ENCODE data around the gene MFSD2B.
"Not testable (repeated sequence)": the region's sequence is repeated elsewhere in the genome, so short reads cannot be mapped to it uniquely, and the experiment has no call there.

MFSD2B gene, protein sequence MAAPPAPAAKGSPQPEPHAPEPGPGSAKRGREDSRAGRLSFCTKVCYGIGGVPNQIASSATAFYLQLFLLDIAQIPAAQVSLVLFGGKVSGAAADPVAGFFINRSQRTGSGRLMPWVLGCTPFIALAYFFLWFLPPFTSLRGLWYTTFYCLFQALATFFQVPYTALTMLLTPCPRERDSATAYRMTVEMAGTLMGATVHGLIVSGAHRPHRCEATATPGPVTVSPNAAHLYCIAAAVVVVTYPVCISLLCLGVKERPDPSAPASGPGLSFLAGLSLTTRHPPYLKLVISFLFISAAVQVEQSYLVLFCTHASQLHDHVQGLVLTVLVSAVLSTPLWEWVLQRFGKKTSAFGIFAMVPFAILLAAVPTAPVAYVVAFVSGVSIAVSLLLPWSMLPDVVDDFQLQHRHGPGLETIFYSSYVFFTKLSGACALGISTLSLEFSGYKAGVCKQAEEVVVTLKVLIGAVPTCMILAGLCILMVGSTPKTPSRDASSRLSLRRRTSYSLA

DNA sequence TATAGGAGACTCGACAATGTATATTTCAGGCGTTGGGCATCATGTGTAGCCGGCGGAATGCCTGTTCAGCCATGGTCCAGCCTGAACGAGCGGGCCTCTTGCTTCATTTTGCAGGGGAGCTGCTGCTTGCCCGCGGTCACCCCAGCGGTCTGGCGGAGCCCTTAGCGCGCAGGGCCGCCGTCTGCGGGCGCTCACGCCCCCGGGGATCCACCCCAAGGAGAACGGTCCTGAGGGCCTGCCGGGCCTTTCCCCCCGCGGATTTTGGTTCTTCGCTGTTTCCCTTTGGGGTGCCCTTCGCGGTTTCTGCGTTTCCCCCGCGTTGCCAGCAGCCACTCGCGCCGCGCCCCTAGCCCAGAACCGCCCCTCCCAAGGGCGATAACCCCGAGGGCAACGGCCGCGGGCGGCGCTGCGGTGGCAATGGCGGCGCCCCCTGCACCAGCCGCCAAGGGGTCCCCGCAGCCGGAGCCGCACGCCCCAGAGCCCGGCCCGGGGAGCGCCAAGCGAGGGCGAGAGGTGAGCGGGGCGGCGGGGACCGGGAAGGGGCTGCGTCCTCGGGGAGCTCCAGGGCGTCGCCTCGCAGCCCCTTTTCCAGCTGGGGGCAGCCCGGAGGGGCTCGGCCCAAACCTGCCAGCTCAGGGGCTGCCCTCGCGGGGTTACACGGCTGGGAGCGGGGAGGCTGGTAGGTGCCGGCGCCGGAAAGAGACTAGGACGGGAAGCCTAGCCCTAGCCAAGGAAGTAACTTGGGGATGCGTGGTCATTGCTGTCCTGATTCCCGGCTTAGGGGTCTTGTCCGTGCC, at the start of gene MFSD2B:
Gene MFSD2B (plus strand): TSS at position 406 of the 797 bp plus-strand sequence. CDS start 12 bp downstream, at position 418.
- no peak for DNase-seq (ENCODE audit: low read depth)

DNA sequence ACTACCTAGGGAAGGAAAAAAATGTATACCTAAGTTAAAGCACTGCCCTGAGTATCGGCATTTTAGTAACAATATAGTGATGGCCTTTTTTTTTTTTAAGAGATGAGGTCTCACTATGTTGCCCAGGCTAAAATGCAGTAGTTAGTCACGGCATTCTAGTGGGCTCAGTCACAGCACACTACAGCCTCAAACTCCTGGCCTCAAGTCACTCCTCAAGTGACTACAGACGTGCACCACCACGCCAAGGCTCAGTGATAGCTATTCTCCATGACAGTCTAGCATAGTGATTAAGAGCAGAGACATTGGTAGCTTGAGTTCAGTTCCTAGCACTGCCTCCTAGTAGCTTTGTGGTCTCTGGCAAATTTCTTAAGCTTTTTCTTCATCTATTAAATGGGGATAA, 42.0 kb upstream of the MFSD2B start:
- no peak for DNase-seq (ENCODE audit: low read depth)

DNA sequence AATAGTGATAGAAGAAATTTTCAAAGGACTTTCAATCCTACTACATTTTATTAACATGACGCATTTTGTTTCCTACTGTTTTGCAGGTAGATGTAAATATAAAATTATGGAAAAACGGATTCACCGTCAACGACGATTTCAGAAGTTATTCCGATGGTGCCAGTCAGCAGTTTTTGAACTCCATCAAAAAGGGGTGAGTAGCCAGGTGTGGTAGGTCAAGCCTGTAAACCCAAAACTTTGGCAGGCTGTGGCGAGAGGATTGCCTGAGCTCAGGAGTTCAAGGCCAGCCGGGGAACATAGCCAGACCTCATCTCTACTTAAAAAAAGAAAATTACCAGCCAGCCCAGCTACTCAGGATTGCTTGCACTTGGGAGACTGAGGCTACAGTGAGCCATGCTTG, 33.0 kb upstream of the MFSD2B start:
- no peak for DNase-seq (ENCODE audit: low read depth)

DNA sequence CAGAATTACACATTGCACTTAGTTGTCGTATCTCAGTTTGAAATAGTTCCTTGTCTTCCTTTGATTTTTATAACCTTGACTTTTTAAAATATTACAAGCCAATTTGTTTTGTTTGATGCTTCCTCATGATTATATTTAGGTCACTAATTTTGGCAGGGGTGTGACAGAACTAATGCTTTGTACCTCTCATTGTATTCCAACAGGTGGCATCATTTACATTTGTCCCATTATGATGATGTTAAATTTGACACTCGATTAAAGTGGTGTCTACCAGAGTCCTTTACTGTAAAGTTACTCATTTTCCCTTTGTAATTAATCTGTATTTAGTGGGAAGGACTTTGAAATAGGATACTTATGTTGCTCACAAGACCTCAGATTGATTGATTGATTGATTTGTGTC, 21.5 kb upstream of the MFSD2B start:
- DNase-seq (ENCODE audit: low read depth): no peak

DNA sequence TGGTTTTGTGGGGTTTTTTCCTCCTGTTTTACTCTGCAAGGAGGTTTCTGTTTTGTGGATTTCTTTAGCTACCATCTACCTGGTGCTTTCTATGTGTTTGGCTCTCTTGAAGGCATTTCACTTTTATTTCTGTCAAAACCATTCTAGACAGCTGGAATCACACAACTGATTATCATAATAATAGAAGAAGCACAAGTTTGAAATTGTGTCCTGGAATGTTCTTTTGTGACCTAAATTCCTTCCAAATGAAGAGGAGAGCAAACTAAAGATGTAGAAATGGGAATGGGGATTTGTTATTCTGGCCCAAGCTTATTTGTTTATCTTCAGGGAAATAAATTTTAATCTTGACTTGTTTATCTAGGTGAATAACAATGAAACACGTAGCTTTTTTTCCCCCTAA, 17.0 kb upstream of the MFSD2B start:
- DNase-seq (ENCODE audit: low read depth): no peak

DNA sequence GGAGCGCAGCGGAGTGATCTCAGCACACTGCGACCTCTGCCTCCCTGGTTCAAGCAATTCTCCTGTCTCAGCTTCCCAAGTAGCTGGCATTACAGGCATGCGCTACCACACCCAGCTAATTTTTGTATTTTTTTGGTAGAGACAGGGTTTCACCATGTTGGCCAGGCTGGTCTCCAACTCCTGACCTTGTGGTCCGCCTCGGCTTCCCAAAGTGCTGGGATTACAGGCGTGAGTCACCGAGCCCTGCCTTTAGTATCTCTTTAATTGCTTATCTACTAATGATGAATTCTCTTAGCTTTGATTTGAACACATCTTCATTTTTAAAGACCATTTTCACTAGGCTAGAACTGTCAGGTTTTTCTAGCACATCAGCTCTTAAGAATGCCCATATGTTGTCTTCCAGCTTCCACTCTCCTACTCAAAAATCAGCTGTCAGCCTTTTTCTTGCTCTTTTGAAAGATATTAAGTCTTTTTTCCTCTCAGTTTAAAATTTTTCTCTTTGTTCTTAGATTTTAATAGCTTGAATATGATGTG, 16.1 kb upstream of the MFSD2B start:
- no peak for DNase-seq (ENCODE audit: low read depth)

DNA sequence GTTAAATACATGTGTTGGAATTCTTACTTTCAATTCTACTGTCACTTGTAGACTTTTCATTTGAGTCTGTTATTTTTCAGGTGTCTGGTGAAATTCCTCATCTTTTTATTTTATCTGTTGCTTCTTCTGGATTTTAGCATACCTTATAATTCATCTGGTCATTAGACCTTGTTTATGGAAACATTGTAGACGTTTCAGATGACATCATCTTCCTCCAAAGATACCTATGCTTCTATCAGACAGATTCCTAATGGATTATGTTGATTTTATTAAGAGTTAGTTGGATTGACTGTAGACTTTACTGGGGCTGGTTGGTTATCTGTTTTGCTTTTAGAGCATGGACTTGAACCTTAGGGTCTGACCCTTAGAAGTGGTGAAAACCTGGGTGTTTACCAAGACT, 15.3 kb upstream of the MFSD2B start:
- DNase-seq (ENCODE audit: low read depth): no peak

DNA sequence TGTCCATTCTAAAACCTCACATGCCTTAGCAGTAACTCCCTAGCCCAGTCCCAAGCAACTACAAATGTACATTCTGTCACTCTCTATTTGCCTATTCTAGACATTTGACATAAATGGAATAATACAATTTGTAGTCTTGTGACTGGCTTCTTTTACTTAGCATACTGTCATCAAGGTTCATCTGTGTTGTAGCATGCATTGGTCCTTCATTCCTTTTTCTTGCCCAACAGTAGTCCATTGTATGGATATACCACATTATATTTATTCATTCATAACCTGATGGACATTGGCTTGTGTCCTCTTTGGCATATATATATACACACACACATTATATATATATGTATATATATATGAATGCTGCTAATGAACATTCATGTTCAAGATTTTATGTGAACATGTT, 2.2 kb upstream of the MFSD2B start:
- no peak for DNase-seq (ENCODE audit: low read depth)

DNA sequence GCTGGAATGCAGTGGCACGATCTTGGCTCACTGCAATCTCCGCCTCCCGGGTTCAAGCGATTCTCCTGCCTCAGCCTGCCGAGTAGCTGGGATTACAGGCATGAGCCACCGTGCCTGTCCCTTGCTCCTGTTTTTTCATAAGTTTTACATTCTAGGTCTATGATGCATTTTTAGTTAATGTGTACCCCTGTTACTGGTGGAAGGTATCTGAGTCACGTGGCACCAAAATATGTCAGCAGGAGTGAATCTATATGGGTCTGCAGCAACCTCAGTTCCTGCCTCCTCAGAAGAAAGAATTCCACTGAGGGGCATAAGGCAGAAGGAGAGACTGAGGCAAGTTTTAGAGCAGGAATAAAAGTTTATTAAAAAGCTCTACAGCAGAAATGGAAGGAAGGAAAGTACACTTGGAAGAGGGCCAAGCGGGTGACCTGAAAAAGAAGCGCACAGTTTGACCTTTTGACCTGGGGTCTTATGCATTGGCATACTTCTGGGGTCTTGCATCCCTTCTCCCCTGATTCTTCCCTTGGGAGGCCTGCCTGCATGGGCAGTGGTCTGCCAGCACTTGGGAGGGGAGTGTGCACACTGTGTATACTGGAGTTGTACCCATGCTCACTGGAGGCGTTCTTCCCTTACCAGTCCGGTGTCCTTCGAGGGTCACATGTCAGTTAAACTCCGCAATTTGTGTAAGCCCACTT, 1.1 kb upstream of the MFSD2B start:
- no peak for DNase-seq (ENCODE audit: low read depth)

DNA sequence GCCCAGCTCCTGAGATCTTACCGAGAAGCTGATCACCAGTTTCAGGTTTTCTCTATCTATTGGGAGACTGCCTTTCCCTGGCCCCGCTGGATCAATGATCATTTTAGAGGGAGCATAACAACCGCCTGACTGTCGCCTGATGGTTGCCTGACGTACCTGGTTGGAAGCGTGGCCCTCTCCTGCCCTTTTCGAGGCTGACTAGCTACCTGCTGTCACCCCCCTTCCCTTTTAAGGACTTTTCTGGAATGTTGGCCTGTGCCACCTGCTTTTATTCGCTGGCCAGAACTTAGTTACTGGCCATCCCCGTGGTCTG, 562 bp upstream of the MFSD2B start:
- no peak for DNase-seq (ENCODE audit: low read depth)

DNA sequence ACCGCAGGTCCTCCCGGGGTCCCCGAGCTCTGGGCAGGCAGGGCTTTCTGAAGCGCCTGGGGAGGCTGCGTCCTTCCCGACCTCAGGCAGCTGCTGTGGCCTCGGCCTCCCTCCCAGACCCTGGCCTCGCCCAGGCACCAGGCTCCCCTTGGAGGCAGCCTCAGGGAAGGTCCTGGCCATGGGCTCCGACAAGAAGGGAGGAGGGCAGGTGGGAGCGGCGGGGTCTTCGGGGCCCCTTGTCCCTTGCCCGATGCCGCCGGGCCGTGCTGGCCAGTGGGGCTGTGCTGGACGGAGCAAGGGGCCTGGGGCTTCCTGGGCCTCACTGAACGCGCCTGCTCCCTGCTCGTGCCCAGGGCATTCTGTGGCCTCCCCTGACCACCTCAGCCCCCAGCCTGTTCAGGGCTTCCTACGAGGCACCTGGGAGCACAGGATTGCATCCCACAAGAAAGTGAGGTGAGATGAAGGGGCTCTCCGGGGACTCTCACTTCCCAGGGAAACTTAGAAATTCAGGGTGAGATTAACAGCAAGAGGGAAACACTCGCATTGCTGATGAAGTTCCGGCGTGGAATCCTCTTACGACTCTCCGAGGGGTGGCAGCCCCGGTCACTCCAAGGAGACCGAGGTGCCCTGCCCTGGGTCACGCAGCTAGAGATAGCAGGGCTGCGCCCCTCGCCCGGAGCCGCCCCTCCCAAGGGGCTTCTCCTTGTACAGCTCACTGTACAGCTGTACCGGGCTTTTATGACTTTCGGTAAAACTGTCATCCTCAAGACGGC, 778 bp downstream of the MFSD2B start:
- no peak for DNase-seq (ENCODE audit: low read depth)

DNA sequence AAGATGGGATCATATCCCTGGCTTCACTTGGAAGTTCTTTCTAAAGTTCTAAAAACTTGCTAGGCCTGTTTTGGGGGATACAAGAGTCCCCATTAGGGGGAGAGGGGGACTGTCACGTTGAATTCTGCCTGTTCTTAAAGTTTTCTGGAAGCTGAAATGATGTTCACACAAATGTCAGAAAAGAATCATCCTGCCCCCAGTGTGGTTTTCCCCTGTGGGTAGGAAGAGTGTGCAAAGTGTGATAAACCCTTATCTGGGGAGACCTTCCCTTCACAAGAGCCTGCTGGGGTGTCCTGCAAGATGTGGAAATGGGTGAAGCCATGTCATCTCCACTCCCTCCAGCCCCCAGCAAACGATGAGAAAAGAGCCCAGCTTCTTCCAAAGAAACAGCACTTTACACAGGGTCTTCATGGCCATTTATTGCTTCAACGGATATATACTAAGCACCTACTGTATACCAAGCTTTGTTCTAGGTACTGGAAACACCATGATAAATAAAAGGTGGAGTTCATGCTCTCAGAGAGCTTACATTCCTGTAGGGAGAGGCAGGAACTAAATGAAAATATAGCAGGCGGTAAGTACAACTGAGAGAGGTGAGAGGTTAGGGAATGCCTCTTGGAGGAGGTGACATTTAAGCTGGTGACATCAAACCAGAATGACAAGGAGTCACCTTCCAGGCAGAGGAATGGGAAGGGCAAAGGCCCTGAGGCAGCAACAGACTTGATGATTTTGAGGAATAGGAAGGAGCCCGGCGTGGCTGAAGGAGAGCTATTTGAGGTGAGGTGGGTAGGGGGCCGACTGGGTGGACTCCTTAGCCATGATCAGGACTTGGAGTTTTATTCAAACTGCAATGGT, 1.6 kb downstream of the MFSD2B start:
- DNase-seq (ENCODE audit: low read depth): no peak

DNA sequence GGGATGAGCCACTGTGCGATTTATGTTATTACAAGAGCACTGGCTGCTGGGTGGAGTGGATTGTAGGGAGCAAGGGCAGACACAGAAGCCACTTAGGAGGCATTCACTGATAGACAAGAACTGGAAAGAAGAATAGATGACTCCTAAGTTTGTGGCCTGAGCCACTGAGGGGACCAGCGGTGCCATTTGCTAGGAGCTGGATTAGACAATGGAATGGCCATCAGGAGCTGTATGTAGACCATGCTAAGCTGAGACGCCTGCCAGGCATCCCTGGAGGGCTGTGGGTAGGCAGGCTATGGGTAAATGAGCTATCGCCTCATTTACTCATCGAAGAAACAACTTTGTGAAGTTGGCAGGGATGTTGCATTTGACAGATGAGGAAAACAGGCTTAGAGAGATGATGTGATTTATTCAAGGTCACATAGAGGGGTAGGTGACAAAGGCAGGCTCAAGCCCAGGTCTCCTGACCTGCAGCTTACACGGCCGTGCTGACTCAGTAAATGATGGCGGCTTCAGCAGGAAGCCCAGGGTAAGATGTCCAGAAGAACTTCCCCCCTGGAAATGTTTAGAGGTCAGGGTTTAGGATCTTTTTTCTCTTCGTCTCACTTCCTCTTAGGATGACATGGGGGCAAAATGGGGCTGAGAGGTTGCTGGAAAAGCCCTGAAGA, 2.8 kb downstream of the MFSD2B start:
- no peak for DNase-seq (ENCODE audit: low read depth)

DNA sequence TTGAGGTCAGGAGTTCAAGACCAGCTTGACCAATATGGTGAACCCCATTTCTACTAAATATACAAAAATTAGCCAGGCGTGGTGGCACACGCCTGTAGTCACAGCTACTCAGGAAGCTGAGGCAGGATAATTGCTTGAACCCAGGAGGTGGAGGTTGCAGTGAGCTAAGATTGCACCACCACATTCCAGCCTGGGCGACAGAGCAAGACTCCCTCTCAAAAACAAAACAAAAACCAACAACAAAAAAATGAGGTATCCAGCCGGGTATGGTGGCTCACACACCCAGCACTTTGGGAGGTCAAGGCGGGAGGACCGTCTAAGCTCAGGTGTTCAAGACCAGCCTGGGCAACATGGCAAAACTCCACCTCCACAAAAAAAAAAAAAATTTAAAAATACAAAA, 5.0 kb downstream of the MFSD2B start:
- not testable (repeated sequence) for DNase-seq (ENCODE audit: low read depth)

DNA sequence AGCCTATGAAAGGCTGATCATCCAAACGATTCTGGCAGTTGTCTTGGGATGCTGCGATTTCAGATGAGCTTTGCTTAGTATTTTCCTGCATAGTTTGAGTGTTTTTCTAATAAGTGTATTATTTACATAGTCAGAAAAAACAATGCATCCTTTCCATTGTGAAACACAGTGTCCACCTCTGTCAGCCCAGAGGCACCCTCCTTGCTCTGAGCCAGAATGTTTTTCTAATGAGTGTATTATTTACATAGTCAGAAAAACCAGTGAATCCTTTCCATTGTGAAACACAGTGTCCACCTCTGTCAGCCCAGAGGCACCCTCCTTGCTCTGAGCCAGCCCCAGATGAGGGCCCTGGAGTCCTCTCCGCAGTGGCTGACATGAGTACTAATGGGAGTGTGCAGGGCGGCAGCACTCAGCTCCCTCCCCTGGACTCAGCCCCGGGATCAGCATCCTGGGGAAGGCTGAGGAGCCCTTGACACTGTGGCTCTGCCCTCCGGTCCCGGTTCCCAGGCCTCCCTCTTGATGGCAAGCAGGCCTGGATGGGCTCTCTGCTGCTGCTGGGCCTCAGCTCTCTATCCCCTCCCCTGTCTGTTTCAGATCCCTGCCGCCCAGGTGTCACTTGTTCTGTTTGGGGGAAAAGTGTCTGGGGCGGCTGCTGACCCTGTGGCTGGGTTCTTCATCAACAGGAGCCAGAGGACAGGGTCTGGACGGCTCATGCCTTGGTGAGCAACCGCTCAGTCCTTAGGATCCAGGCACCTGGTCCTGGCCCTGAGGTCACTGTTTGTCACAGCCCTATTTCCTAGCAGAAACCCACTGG, 5.9 kb downstream of the MFSD2B start:
- no peak for DNase-seq (ENCODE audit: low read depth)

DNA sequence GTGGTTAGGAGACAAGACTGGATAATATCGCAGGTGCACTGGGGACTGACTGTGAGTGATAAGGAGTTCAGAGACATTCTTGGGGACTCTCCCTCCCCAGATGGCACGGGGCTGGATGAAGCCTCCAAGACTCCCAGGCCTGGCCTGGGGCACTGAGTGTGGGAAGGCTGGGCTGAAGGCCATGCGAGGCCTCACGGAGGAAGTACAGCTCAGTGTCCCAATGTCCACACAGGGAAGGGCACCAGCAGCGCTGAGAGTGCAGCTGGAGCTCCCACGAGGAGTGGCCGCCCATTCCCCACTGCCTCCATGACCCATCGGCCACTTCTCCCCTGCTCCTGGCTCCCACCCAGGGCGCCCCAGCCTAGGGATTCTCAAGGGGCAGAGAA, 6.5 kb downstream of the MFSD2B start:
- no peak for DNase-seq (ENCODE audit: low read depth)

DNA sequence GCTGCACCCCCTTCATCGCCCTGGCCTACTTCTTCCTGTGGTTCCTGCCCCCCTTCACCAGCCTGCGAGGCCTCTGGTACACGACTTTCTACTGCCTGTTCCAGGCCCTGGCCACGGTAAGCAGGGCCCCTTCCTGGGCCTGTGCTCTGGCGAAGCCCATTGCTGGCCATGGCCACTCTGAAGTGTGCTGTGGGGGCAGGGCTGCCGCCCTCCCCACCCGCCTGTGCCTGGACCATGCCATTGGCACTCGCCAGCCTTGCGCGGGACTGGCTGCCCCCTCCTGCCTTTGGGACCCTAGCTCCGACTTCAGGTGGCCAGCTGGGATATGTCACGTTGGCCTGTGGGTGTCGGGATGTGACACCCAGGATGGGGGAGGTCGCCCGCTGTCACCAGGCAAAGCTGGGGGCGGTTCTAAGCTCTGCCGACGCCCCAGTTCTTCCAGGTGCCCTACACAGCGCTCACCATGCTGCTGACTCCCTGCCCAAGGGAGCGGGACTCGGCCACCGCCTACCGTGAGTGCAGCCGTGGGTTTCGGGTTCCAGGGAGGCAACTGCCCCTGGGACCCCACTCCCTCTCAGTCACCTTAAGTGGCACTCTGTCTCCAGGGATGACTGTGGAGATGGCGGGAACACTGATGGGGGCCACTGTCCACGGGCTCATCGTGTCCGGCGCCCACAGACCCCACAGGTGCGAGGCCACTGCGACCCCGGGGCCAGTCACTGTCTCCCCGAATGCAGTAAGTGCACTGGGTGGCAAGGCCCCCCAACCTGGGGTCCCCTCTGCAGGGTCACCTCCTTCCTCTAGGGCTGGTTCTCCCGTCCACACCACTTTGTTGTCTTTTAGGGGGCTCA, 7.2 kb downstream of the MFSD2B start:
- DNase-seq (ENCODE audit: low read depth): no peak

DNA sequence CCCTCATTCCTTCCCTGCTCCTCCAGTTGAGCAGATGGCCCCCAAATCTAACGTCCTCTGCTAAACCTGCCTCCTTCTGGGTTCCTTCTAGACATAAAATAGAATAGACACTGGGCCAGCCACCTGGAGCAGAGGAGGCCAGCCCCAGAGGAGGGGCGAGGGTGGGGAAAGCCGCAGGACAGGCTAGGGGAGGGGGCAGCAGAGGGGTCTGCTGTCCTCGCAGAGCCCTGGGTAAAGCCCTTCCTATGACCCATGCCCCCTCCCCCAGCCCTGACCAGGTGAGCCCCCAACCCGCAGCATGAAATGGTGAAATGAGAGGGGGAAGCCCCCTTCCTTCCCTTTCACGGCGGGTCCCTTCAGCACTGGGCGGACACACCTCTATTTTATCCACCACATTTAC, 7.8 kb downstream of the MFSD2B start:
- no peak for DNase-seq (ENCODE audit: low read depth)
